Suprapubic skin (tissue), 4 donors: Measurements from ENCODE around the gene GNAO1. TPM values are rescaled to one million over a fixed set of nuclear protein-coding genes. Genes with fewer than 3 reads are reported as not detected.

ENCODE experiments used
- DNase-seq, 2 donors: peaks; one replicate each; pipeline ENCODE4 v3.0.0-alpha.2; 2019; ENCODE audit warnings: low spot score in 2 of 2
- H3K27ac ChIP-seq: fragments of 200-600 bp; sonication (generic); one replicate; pipeline ENCODE4 v1.5.1; 2019
- H3K27me3 ChIP-seq: fragments of 200-600 bp; sonication (generic); one replicate; pipeline ENCODE4 v1.5.1; 2019
- H3K36me3 ChIP-seq: fragments of 200-600 bp; sonication (generic); one replicate; pipeline ENCODE4 v1.5.1; 2019
- H3K4me1 ChIP-seq: fragments of 200-600 bp; sonication (generic); one replicate; pipeline ENCODE4 v1.5.1; 2019
- H3K4me3 ChIP-seq: fragments of 200-600 bp; sonication (generic); one replicate; pipeline ENCODE4 v1.5.1; 2019; ENCODE audit warnings: mild to moderate bottlenecking
- H3K9me3 ChIP-seq: fragments of 200-600 bp; sonication (generic); one replicate; pipeline ENCODE4 v1.5.1; 2019
- CTCF ChIP-seq, 2 donors: fragments of 200-600 bp in 1 of 2; fragments of 450-650 bp in 1 of 2; sonication (generic) in 1 of 2; IDR thresholded peaks; one replicate each; pipeline ENCODE4 v1.5.1; 2016 to 2019; ENCODE audit warnings: antibody characterized with exemption in 2 of 2, mild to moderate bottlenecking in 1 of 2, moderate library complexity in 1 of 2
- EP300 ChIP-seq: sonication (generic); formaldehyde crosslinking; IDR thresholded peaks from one replicate; pipeline ENCODE4 v1.6.1; 2017; ENCODE audit warnings: antibody characterized with exemption
- POLR2A ChIP-seq, 2 donors: fragments of 450-650 bp; IDR thresholded peaks; one replicate each; pipeline ENCODE4 v1.6.1; 2017; ENCODE audit warnings: antibody characterized with exemption in 2 of 2, mild to moderate bottlenecking in 2 of 2, moderate library complexity in 2 of 2
- POLR2AphosphoS5 ChIP-seq, 3 donors: sonication (generic); formaldehyde crosslinking; IDR thresholded peaks; one replicate each; pipeline ENCODE4 v1.6.1; 2017; ENCODE audit warnings: antibody characterized with exemption in 3 of 3
- WGBS: methylation state at CpG from one replicate; pipeline ENCODE4 v1.1.5; 2018; 5-methylcytosine and 5-hydroxymethylcytosine counted together
- total RNA-seq, 4 donors: library from RNA; depleted of rRNA; stranded (reverse); fragments of >200 nt; gene quantifications; one replicate each; pipeline ENCODE4 v1.1.0, GENCODE V29; 2016

GNAO1 gene
- total RNA-seq, 4 donors from 2014 or later, result 2.4 to 7.6 (median 5.8) TPM

- H3K9me3 ChIP-seq, result no peaks in the 10 kb centered on the region
- H3K36me3 ChIP-seq, result peaks cover 58% of the 10 kb centered on the region
- TF ChIP-seq EP300, result no peak
- TF ChIP-seq POLR2AphosphoS5 (IDR thresholded peaks at IDR 0.05), result no peak
- WGBS, result 63% methylated on average over 2 of the region's 2 CpGs
- no peak for DNase-seq
- no peak overlapping the region for H3K27ac ChIP-seq
- no peaks in the 10 kb centered on the region for H3K27me3 ChIP-seq
- peaks cover 2% of the 10 kb centered on the region for H3K4me1 ChIP-seq
- no peak overlapping the region for H3K4me3 ChIP-seq
These were observed 207.8 kb downstream of the GNAO1 start for GRCh38 chr16:56399047-56399446.

GRCh38 chr16:56399486-56399885 is 208.2 kb downstream of the GNAO1 start:
- H3K27ac ChIP-seq, result no peak overlapping the region
- 94% methylated on average over 2 of the region's 2 CpGs for WGBS
- H3K9me3 ChIP-seq, result no peaks in the 10 kb centered on the region
- H3K4me1 ChIP-seq, result peaks cover 2% of the 10 kb centered on the region
- H3K36me3 ChIP-seq, result peaks cover 62% of the 10 kb centered on the region
- no peak overlapping the region for H3K4me3 ChIP-seq
- DNase-seq, result no peak
- TF ChIP-seq EP300, result no peak
- H3K27me3 ChIP-seq, result no peaks in the 10 kb centered on the region

GRCh38 chr16:56400458-56400857 is 209.2 kb downstream of the GNAO1 start:
- no peaks in the 10 kb centered on the region for H3K27me3 ChIP-seq
- peaks cover 2% of the 10 kb centered on the region for H3K4me1 ChIP-seq
- no peak for DNase-seq
- no peak for TF ChIP-seq CTCF (IDR thresholded peaks at IDR 0.05)
- no peak for TF ChIP-seq POLR2A (IDR thresholded peaks at IDR 0.05)
- TF ChIP-seq POLR2AphosphoS5 (IDR thresholded peaks at IDR 0.05), result no peak
- TF ChIP-seq EP300, result no peak
- no peak overlapping the region for H3K4me3 ChIP-seq
- no peak overlapping the region for H3K27ac ChIP-seq
- WGBS, result 64% methylated on average over 5 of the region's 5 CpGs
- peaks cover 72% of the 10 kb centered on the region for H3K36me3 ChIP-seq
- H3K9me3 ChIP-seq, result no peaks in the 10 kb centered on the region

GRCh38 chr16:56401482-56401881 is 210.2 kb downstream of the GNAO1 start:
- H3K27me3 ChIP-seq, result no peaks in the 10 kb centered on the region
- TF ChIP-seq CTCF (IDR thresholded peaks at IDR 0.05) (peak in 1 of 2 donors; percentile 23), POLR2AphosphoS5 (IDR thresholded peaks at IDR 0.05) (no peak), POLR2A (IDR thresholded peaks at IDR 0.05) (no peak), EP300 (no peak)
- H3K4me3 ChIP-seq, result no peak overlapping the region
- no peak overlapping the region for H3K27ac ChIP-seq
- no peak for DNase-seq
- H3K36me3 ChIP-seq, result peaks cover 74% of the 10 kb centered on the region
- 69% methylated on average over 5 of the region's 5 CpGs for WGBS
- peaks cover 2% of the 10 kb centered on the region for H3K4me1 ChIP-seq
- H3K9me3 ChIP-seq, result no peaks in the 10 kb centered on the region

- H3K4me3 ChIP-seq, result no peak overlapping the region
- TF ChIP-seq POLR2AphosphoS5 (IDR thresholded peaks at IDR 0.05) (no peak), EP300 (no peak), POLR2A (IDR thresholded peaks at IDR 0.05) (no peak), CTCF (IDR thresholded peaks at IDR 0.05) (no peak)
- 93% methylated on average over 4 of the region's 4 CpGs for WGBS
- no peak for DNase-seq
- H3K27ac ChIP-seq, result no peak overlapping the region
- no peaks in the 10 kb centered on the region for H3K27me3 ChIP-seq
- H3K36me3 ChIP-seq, result peaks cover 72% of the 10 kb centered on the region
- H3K4me1 ChIP-seq, result no peaks in the 10 kb centered on the region
- H3K9me3 ChIP-seq, result no peaks in the 10 kb centered on the region
These were observed 214.8 kb downstream of the GNAO1 start for GRCh38 chr16:56405977-56406672.

Other genes starting within 250 kb of the GNAO1 start
- gene AMFR, start 234.1 kb downstream of the GNAO1 start, total RNA-seq, result 100 to 1,000 TPM; 110 to 130 (median 126) TPM